RPMI7951 (cell line): ENCODE results near the gene GSTA3. TPM values are rescaled to one million over a fixed set of nuclear protein-coding genes. Genes with fewer than 3 reads are reported as not detected.
A peak's percentile ranks its signal among the peaks of the same experiment; 100 is the strongest.
"Not testable (repeated sequence)": the region's sequence is repeated elsewhere in the genome, so short reads cannot be mapped to it uniquely, and the experiment has no call there.

ENCODE experiments used
- DNase-seq: peaks from one replicate; pipeline ENCODE4 v3.0.0-alpha.2; 2012; ENCODE audit warnings: low read depth
- total RNA-seq: library from RNA; depleted of rRNA; stranded (reverse); fragments of >200 nt; shearing (Covaris generic); gene quantifications from 2 replicates; pipeline ENCODE4 v1.2.3, GENCODE V29; 2014; rRNA removed

The GSTA3 gene
- not detected in 2 replicates for total RNA-seq

- DNase-seq: no peak
Measured at GRCh38 chr6:52909531-52909930, at the start of gene GSTA3. GSTA3 (minus strand) TSS chr6:52909698; CDS start chr6:52905834, 3,864 bp downstream.

GRCh38 chr6:52958546-52959255 is 49.2 kb upstream of the GSTA3 start:
- DNase-seq: peak; percentile 86

- no peak for DNase-seq
Measured at GRCh38 chr6:52955871-52956270, 46.4 kb upstream of the GSTA3 start.

- DNase-seq: no peak
Measured at GRCh38 chr6:52953911-52954839, 44.7 kb upstream of the GSTA3 start.

GRCh38 chr6:52946306-52946705 is 36.8 kb upstream of the GSTA3 start:
- no peak for DNase-seq

GRCh38 chr6:52942821-52943220 is 33.3 kb upstream of the GSTA3 start:
- DNase-seq: not testable (repeated sequence)

GRCh38 chr6:52942221-52942620 is 32.7 kb upstream of the GSTA3 start:
- no peak for DNase-seq

- peak; percentile 86 for DNase-seq
Measured at GRCh38 chr6:52937908-52938307, 28.4 kb upstream of the GSTA3 start.

- DNase-seq: no peak
Measured at GRCh38 chr6:52933778-52934177, 24.3 kb upstream of the GSTA3 start.

- no peak for DNase-seq
Measured at GRCh38 chr6:52931351-52931750, 21.9 kb upstream of the GSTA3 start.

- peak; percentile 96 for DNase-seq
Measured at GRCh38 chr6:52929321-52930164, 20.0 kb upstream of the GSTA3 start.

GRCh38 chr6:52927451-52927850 is 18.0 kb upstream of the GSTA3 start:
- DNase-seq: no peak

GRCh38 chr6:52925919-52926792 is 16.7 kb upstream of the GSTA3 start:
- no peak for DNase-seq

GRCh38 chr6:52925042-52925441 is 15.5 kb upstream of the GSTA3 start:
- DNase-seq: no peak

GRCh38 chr6:52923689-52924088 is 14.2 kb upstream of the GSTA3 start:
- not testable (repeated sequence) for DNase-seq

GRCh38 chr6:52922161-52922560 is 12.7 kb upstream of the GSTA3 start:
- DNase-seq: no peak

- DNase-seq: no peak
Measured at GRCh38 chr6:52921743-52922142, 12.2 kb upstream of the GSTA3 start.

- not testable (repeated sequence) for DNase-seq
Measured at GRCh38 chr6:52919511-52919910, 10.0 kb upstream of the GSTA3 start.

GRCh38 chr6:52918771-52919170 is 9.3 kb upstream of the GSTA3 start:
- not testable (repeated sequence) for DNase-seq

GRCh38 chr6:52918027-52918686 is 8.7 kb upstream of the GSTA3 start:
- peak; percentile 99 for DNase-seq
